WTC11 (cell line): ENCODE measurements around the gene CRLF1. TPM values are rescaled to one million over a fixed set of nuclear protein-coding genes. Genes with fewer than 3 reads are reported as not detected.
A peak's percentile ranks its signal among the peaks of the same experiment; 100 is the strongest.

Source experiments
- ATAC-seq: fragments of 200-7000 bp; cut with Tn5 transposase; 2 replicates; pipeline ENCODE4 v1.10.0; 2021; ENCODE audit warnings: mild to moderate bottlenecking, moderate library complexity
- CTCF ChIA-PET: fragments of 300-600 bp; sonication (Branson Sonifier 250); formaldehyde crosslinking; loops from one replicate; lab custom pipeline; 2021; ENCODE audit warnings: antibody characterized with exemption; lab: Charles Lee
- POLR2A ChIA-PET: fragments of 350-600 bp; sonication (Branson Sonifier 250); formaldehyde crosslinking; loops from one replicate; lab custom pipeline; 2021; ENCODE audit warnings: antibody characterized with exemption; lab: Charles Lee
- DNase-seq: peaks from one replicate; pipeline ENCODE4 v3.0.0; 2021; ENCODE audit warnings: low spot score
- H3K27ac Mint-ChIP-seq: 2 replicates; pipeline ENCODE4 v1.8.0; 2021; ENCODE audit warnings: mixed read lengths
- H3K27me3 Mint-ChIP-seq: 2 replicates; pipeline ENCODE4 v1.8.0; 2021; ENCODE audit warnings: low read depth, mild to moderate bottlenecking, moderate library complexity, mixed read lengths
- H3K36me3 Mint-ChIP-seq: 2 replicates; pipeline ENCODE4 v1.8.0; 2021; ENCODE audit warnings: mixed read lengths
- H3K4me1 Mint-ChIP-seq: 2 replicates; pipeline ENCODE4 v1.8.0; 2022; ENCODE audit warnings: mixed read lengths
- H3K4me3 Mint-ChIP-seq: 2 replicates; pipeline ENCODE4 v1.8.0; 2021; ENCODE audit warnings: mild to moderate bottlenecking, moderate library complexity, mixed read lengths
- H3K9me3 Mint-ChIP-seq: 2 replicates; pipeline ENCODE4 v1.8.0; 2021; ENCODE audit warnings: mixed read lengths
- ATF1 ChIP-seq: sonication (generic); formaldehyde crosslinking; IDR thresholded peaks from 2 replicates; pipeline ENCODE4 v1.8.1; 2023; ENCODE audit warnings: mild to moderate bottlenecking, moderate library complexity, missing genetic modification reagents
- ELF4 ChIP-seq: sonication (generic); formaldehyde crosslinking; IDR thresholded peaks from 2 replicates; pipeline ENCODE4 v1.8.1; 2022; ENCODE audit warnings: low read depth, mild to moderate bottlenecking, moderate library complexity, missing genetic modification reagents
- EMX1 ChIP-seq: fragments of 250-450 bp; sonication (Bioruptor Pico); IDR thresholded peaks from 2 replicates; pipeline ENCODE4 v1.8.0; 2021; ENCODE audit warnings: mild to moderate bottlenecking
- ETV6 ChIP-seq: sonication (generic); formaldehyde crosslinking; IDR thresholded peaks from 2 replicates; pipeline ENCODE4 v1.8.1; 2022; ENCODE audit warnings: mild to moderate bottlenecking, missing genetic modification reagents
- NR1H2 ChIP-seq: sonication (generic); formaldehyde crosslinking; IDR thresholded peaks from 2 replicates; pipeline ENCODE4 v1.9.0; 2021; ENCODE audit warnings: mild to moderate bottlenecking, moderate library complexity, missing genetic modification reagents
- NR2C2 ChIP-seq: sonication (generic); formaldehyde crosslinking; IDR thresholded peaks from 2 replicates; pipeline ENCODE4 v1.8.0; 2022; ENCODE audit warnings: mild to moderate bottlenecking, missing genetic modification reagents
- RELA ChIP-seq: sonication (generic); formaldehyde crosslinking; IDR thresholded peaks from 2 replicates; pipeline ENCODE4 v1.8.1; 2022; ENCODE audit warnings: missing genetic modification reagents, mild to moderate bottlenecking, borderline replicate concordance
- ZNF121 ChIP-seq: sonication (generic); formaldehyde crosslinking; IDR thresholded peaks from 2 replicates; pipeline ENCODE4 v1.8.0; 2023; ENCODE audit warnings: missing genetic modification reagents
- ZNF138 ChIP-seq: sonication (generic); formaldehyde crosslinking; conservative IDR thresholded peaks from 2 replicates; pipeline ENCODE4 v1.8.1; 2022; ENCODE audit warnings: mild to moderate bottlenecking, moderate library complexity, missing genetic modification reagents
- ZNF219 ChIP-seq: sonication (generic); formaldehyde crosslinking; IDR thresholded peaks from 2 replicates; pipeline ENCODE4 v1.8.0; 2023; ENCODE audit warnings: missing genetic modification reagents, mild to moderate bottlenecking, borderline replicate concordance
- ZNF396 ChIP-seq: fragments of 250-450 bp; sonication (Bioruptor Pico); IDR thresholded peaks from 2 replicates; pipeline ENCODE4 v1.8.0; 2021; ENCODE audit warnings: mild to moderate bottlenecking, moderate library complexity, borderline replicate concordance
- ZNF416 ChIP-seq: fragments of 250-450 bp; sonication (Bioruptor Pico); IDR thresholded peaks from 2 replicates; pipeline ENCODE4 v1.9.0; 2021; ENCODE audit warnings: mild to moderate bottlenecking, inconsistent platforms
- total RNA-seq: library from RNA; stranded (reverse); gene quantifications from 3 replicates; pipeline ENCODE4 v1.2.3, GENCODE V29; 2021
- TF ChIP-seq, protein P1 (sequence below): sonication (generic); formaldehyde crosslinking; IDR thresholded peaks from 2 replicates; pipeline ENCODE4 v1.8.1; 2022; ENCODE audit warnings: mild to moderate bottlenecking, missing genetic modification reagents, moderate library complexity, borderline replicate concordance
- TF ChIP-seq, protein P2 (sequence below): sonication (generic); formaldehyde crosslinking; IDR thresholded peaks from 2 replicates; pipeline ENCODE4 v1.8.0; 2022; ENCODE audit warnings: mild to moderate bottlenecking, missing genetic modification reagents
- TF ChIP-seq, protein P3 (sequence below): sonication (generic); formaldehyde crosslinking; IDR thresholded peaks from 2 replicates; pipeline ENCODE4 v1.8.1; 2023; ENCODE audit warnings: mild to moderate bottlenecking, missing genetic modification reagents, moderate library complexity
- TF ChIP-seq, protein P4 (sequence below): fragments of 250-450 bp; sonication (Bioruptor Pico); IDR thresholded peaks from 2 replicates; pipeline ENCODE4 v1.9.0; 2021; ENCODE audit warnings: mild to moderate bottlenecking
- TF ChIP-seq, protein P5 (sequence below): sonication (generic); formaldehyde crosslinking; conservative IDR thresholded peaks from 2 replicates; pipeline ENCODE4 v1.8.1; 2023; ENCODE audit warnings: mild to moderate bottlenecking, low read depth, missing genetic modification reagents, moderate library complexity
- TF ChIP-seq, protein P6 (sequence below): sonication (generic); formaldehyde crosslinking; IDR thresholded peaks from 2 replicates; pipeline ENCODE4 v1.8.0; 2022; ENCODE audit warnings: mild to moderate bottlenecking, missing genetic modification reagents

CRLF1 gene
- total RNA-seq, 1 experiment from 2014 or later, result 36.4 TPM

DNA sequence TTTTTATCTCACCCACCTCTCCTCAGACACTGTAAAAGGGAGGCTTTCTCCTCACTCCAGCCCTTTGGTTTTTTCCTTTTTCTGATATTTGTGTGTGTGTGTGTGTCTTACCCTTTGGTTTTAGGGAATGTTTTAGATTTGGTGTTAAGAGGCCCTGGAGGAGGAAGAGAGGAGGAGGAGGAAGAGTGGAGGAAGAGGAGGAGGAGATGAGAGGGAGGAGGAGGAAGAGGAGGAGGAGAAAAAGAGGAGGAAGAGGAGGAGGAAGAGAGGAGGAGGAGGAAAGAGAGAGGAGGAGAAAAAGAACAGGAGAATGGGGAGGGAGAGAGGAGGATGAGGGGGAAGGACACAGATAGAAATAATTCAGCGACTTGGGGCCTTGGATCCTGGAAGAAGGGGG, 40.8 kb upstream of the CRLF1 start:
- peaks cover 47% of the 10 kb centered on the region for H3K4me1 Mint-ChIP-seq
- ChIA-PET POLR2A (no interaction called here), CTCF (interaction anchor here (1.0 to 2.0 kb wide), 2 partner anchors 53 to 58 kb away, joined by 3 to 8 read pairs; no protein-coding TSS in a partner anchor)
- no peak overlapping the region for H3K4me3 Mint-ChIP-seq
- TF ChIP-seq, protein P1, sequence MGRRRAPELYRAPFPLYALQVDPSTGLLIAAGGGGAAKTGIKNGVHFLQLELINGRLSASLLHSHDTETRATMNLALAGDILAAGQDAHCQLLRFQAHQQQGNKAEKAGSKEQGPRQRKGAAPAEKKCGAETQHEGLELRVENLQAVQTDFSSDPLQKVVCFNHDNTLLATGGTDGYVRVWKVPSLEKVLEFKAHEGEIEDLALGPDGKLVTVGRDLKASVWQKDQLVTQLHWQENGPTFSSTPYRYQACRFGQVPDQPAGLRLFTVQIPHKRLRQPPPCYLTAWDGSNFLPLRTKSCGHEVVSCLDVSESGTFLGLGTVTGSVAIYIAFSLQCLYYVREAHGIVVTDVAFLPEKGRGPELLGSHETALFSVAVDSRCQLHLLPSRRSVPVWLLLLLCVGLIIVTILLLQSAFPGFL, result no peak
- TF ChIP-seq EMX1 (CRISPR knock-in tag) (no peak), RELA (CRISPR knock-in tag) (no peak), ZNF396 (CRISPR knock-in tag) (no peak), ZNF138 (CRISPR knock-in tag) (no peak), ETV6 (CRISPR knock-in tag) (no peak), ZNF416 (CRISPR knock-in tag) (no peak), ZNF219 (CRISPR knock-in tag) (no peak), ATF1 (CRISPR knock-in tag) (no peak), NR1H2 (no peak), NR2C2 (CRISPR knock-in tag) (no peak), ELF4 (CRISPR knock-in tag) (no peak), ZNF121 (CRISPR knock-in tag) (no peak)
- TF ChIP-seq, protein P2, sequence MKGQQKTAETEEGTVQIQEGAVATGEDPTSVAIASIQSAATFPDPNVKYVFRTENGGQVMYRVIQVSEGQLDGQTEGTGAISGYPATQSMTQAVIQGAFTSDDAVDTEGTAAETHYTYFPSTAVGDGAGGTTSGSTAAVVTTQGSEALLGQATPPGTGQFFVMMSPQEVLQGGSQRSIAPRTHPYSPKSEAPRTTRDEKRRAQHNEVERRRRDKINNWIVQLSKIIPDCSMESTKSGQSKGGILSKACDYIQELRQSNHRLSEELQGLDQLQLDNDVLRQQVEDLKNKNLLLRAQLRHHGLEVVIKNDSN (CRISPR knock-in tag), result no peak
- TF ChIP-seq, protein P3, sequence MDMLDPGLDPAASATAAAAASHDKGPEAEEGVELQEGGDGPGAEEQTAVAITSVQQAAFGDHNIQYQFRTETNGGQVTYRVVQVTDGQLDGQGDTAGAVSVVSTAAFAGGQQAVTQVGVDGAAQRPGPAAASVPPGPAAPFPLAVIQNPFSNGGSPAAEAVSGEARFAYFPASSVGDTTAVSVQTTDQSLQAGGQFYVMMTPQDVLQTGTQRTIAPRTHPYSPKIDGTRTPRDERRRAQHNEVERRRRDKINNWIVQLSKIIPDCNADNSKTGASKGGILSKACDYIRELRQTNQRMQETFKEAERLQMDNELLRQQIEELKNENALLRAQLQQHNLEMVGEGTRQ (CRISPR knock-in tag), result no peak
- TF ChIP-seq, protein P4, sequence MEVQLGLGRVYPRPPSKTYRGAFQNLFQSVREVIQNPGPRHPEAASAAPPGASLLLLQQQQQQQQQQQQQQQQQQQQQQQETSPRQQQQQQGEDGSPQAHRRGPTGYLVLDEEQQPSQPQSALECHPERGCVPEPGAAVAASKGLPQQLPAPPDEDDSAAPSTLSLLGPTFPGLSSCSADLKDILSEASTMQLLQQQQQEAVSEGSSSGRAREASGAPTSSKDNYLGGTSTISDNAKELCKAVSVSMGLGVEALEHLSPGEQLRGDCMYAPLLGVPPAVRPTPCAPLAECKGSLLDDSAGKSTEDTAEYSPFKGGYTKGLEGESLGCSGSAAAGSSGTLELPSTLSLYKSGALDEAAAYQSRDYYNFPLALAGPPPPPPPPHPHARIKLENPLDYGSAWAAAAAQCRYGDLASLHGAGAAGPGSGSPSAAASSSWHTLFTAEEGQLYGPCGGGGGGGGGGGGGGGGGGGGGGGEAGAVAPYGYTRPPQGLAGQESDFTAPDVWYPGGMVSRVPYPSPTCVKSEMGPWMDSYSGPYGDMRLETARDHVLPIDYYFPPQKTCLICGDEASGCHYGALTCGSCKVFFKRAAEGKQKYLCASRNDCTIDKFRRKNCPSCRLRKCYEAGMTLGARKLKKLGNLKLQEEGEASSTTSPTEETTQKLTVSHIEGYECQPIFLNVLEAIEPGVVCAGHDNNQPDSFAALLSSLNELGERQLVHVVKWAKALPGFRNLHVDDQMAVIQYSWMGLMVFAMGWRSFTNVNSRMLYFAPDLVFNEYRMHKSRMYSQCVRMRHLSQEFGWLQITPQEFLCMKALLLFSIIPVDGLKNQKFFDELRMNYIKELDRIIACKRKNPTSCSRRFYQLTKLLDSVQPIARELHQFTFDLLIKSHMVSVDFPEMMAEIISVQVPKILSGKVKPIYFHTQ (CRISPR knock-in tag), result no peak
- TF ChIP-seq, protein P5, sequence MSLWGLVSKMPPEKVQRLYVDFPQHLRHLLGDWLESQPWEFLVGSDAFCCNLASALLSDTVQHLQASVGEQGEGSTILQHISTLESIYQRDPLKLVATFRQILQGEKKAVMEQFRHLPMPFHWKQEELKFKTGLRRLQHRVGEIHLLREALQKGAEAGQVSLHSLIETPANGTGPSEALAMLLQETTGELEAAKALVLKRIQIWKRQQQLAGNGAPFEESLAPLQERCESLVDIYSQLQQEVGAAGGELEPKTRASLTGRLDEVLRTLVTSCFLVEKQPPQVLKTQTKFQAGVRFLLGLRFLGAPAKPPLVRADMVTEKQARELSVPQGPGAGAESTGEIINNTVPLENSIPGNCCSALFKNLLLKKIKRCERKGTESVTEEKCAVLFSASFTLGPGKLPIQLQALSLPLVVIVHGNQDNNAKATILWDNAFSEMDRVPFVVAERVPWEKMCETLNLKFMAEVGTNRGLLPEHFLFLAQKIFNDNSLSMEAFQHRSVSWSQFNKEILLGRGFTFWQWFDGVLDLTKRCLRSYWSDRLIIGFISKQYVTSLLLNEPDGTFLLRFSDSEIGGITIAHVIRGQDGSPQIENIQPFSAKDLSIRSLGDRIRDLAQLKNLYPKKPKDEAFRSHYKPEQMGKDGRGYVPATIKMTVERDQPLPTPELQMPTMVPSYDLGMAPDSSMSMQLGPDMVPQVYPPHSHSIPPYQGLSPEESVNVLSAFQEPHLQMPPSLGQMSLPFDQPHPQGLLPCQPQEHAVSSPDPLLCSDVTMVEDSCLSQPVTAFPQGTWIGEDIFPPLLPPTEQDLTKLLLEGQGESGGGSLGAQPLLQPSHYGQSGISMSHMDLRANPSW (CRISPR knock-in tag), result no peak
- TF ChIP-seq, protein P6, sequence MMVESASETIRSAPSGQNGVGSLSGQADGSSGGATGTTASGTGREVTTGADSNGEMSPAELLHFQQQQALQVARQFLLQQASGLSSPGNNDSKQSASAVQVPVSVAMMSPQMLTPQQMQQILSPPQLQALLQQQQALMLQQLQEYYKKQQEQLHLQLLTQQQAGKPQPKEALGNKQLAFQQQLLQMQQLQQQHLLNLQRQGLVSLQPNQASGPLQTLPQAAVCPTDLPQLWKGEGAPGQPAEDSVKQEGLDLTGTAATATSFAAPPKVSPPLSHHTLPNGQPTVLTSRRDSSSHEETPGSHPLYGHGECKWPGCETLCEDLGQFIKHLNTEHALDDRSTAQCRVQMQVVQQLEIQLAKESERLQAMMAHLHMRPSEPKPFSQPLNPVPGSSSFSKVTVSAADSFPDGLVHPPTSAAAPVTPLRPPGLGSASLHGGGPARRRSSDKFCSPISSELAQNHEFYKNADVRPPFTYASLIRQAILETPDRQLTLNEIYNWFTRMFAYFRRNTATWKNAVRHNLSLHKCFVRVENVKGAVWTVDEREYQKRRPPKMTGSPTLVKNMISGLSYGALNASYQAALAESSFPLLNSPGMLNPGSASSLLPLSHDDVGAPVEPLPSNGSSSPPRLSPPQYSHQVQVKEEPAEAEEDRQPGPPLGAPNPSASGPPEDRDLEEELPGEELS (CRISPR knock-in tag), result no peak
- H3K27ac Mint-ChIP-seq, result peak overlapping the region; percentile 12; the same call in 1 of the 2 replicates
- H3K9me3 Mint-ChIP-seq, result peaks cover 5% of the 10 kb centered on the region
- ATAC-seq (no peak), DNase-seq (no peak)
- H3K36me3 Mint-ChIP-seq, result no peaks in the 10 kb centered on the region
- peaks cover 3% of the 10 kb centered on the region; the same call in 1 of the 2 replicates for H3K27me3 Mint-ChIP-seq
